MM.1S (cell line): ENCODE measurements around the gene ANKRD1.

Source experiments
- DNase-seq: peaks from one replicate; pipeline ENCODE4 v3.0.0-alpha.2; 2015
- H2AFZ ChIP-seq: fragments of 300-600 bp; sonication (generic); 2 replicates; pipeline ENCODE4 v1.6.0; 2016; ENCODE audit warnings: antibody characterized with exemption, low read length
- H3F3A ChIP-seq: fragments of 300-600 bp; sonication (generic); 2 replicates; pipeline ENCODE4 v1.6.1; 2016; ENCODE audit warnings: mild to moderate bottlenecking, antibody characterized with exemption, low read length, moderate library complexity, mixed read lengths; ENCODE audit not compliant: insufficient read depth
- H3K27ac ChIP-seq: fragments of 300-600 bp; sonication (generic); 2 replicates; pipeline ENCODE4 v1.5.1; 2016; ENCODE audit warnings: mild to moderate bottlenecking, low read length
- H3K27me3 ChIP-seq: fragments of 300-600 bp; sonication (generic); replicated peaks from 2 replicates; pipeline ENCODE4 v1.6.0; 2016; ENCODE audit warnings: low read length; ENCODE audit not compliant: insufficient read depth
- H3K36me3 ChIP-seq: fragments of 300-600 bp; sonication (generic); replicated peaks from 2 replicates; pipeline ENCODE4 v1.6.1; 2016; ENCODE audit warnings: mild to moderate bottlenecking, low read length, mixed read lengths; ENCODE audit not compliant: insufficient read depth
- H3K4me1 ChIP-seq: fragments of 300-600 bp; sonication (generic); 2 replicates; pipeline ENCODE4 v1.6.1; 2016; ENCODE audit warnings: low read length, mixed read lengths
- H3K4me2 ChIP-seq: fragments of 300-600 bp; sonication (generic); 2 replicates; pipeline ENCODE4 v1.6.0; 2016; ENCODE audit warnings: low read depth, low read length
- H3K4me3 ChIP-seq: fragments of 300-600 bp; sonication (generic); 2 replicates; pipeline ENCODE4 v1.5.1; 2016; ENCODE audit warnings: low read length, mixed read lengths
- H3K79me2 ChIP-seq: fragments of 300-600 bp; sonication (generic); 2 replicates; pipeline ENCODE4 v1.6.1; 2016; ENCODE audit warnings: mixed run types, low read length, mixed read lengths
- H3K9ac ChIP-seq: fragments of 300-600 bp; sonication (generic); 2 replicates; pipeline ENCODE4 v1.6.1; 2016; ENCODE audit warnings: low read length, mixed read lengths
- H3K9me2 ChIP-seq: fragments of 300-600 bp; sonication (generic); replicated peaks from 2 replicates; pipeline ENCODE4 v1.6.1; 2016; ENCODE audit warnings: mild to moderate bottlenecking, low read length, mixed read lengths; ENCODE audit not compliant: insufficient read depth
- H3K9me3 ChIP-seq: fragments of 300-600 bp; sonication (generic); replicated peaks from 2 replicates; pipeline ENCODE4 v1.6.1; 2016; ENCODE audit warnings: mild to moderate bottlenecking, low read length, mixed read lengths; ENCODE audit not compliant: insufficient read depth
- H4K20me1 ChIP-seq: fragments of 300-600 bp; sonication (generic); 2 replicates; pipeline ENCODE4 v1.6.1; 2016; ENCODE audit warnings: mild to moderate bottlenecking, low read length, moderate library complexity, mixed read lengths; ENCODE audit not compliant: insufficient read depth
- EZH2 ChIP-seq: fragments of 300-600 bp; sonication (generic); optimal IDR thresholded peaks from 2 replicates; pipeline ENCODE3; 2017; ENCODE audit warnings: low read depth, mild to moderate bottlenecking, antibody characterized with exemption, low read length, mixed read lengths
- EZH2phosphoT487 ChIP-seq: fragments of 300-600 bp; sonication (generic); IDR thresholded peaks from 2 replicates; pipeline ENCODE4 v1.6.1; 2018; ENCODE audit warnings: antibody characterized with exemption, low read length
- TF ChIP-seq, protein P1 (sequence below): fragments of 300-600 bp; sonication (generic); IDR thresholded peaks from 2 replicates; pipeline ENCODE4 v1.5.1; 2016; ENCODE audit warnings: antibody characterized with exemption, low read length, mixed read lengths

Gene ANKRD1

DNA sequence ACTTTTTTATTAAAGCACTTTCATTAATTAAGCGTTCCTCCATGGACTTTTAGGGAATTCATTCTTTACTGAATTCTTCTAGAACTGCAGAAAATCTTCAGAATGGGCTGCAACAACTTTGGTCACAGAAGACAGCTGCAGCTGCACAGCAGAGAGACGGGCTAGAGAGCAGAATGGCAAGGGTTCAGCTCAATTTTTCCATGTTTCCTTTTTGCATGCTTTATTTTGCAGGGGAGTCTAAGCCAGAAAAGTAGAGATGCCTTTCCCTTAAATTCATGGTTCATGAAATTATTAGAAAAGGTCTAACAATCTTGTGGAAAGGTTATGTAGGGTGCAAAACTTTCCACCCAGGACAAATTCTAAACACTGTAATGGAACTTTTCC lies 15.4 kb upstream of the ANKRD1 start:
- Histone ChIP-seq H4K20me1 (no peaks in the 10 kb centered on the region), H3K27me3 (no peaks in the 10 kb centered on the region), H3K9ac (no peak overlapping the region), H3K9me2 (no peaks in the 10 kb centered on the region), H3K27ac (no peak overlapping the region), H3K4me3 (no peak overlapping the region), H3K4me2 (no peak overlapping the region), H3K4me1 (no peaks in the 10 kb centered on the region), H2AFZ (no peak overlapping the region), H3K9me3 (no peaks in the 10 kb centered on the region), H3F3A (no peaks in the 10 kb centered on the region), H3K36me3 (no peaks in the 10 kb centered on the region), H3K79me2 (no peaks in the 10 kb centered on the region)
- DNase-seq, result no peak
- no peak for TF ChIP-seq EZH2phosphoT487
- no peak for TF ChIP-seq EZH2
- TF ChIP-seq, protein P1, sequence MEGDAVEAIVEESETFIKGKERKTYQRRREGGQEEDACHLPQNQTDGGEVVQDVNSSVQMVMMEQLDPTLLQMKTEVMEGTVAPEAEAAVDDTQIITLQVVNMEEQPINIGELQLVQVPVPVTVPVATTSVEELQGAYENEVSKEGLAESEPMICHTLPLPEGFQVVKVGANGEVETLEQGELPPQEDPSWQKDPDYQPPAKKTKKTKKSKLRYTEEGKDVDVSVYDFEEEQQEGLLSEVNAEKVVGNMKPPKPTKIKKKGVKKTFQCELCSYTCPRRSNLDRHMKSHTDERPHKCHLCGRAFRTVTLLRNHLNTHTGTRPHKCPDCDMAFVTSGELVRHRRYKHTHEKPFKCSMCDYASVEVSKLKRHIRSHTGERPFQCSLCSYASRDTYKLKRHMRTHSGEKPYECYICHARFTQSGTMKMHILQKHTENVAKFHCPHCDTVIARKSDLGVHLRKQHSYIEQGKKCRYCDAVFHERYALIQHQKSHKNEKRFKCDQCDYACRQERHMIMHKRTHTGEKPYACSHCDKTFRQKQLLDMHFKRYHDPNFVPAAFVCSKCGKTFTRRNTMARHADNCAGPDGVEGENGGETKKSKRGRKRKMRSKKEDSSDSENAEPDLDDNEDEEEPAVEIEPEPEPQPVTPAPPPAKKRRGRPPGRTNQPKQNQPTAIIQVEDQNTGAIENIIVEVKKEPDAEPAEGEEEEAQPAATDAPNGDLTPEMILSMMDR, result no peak

DNA sequence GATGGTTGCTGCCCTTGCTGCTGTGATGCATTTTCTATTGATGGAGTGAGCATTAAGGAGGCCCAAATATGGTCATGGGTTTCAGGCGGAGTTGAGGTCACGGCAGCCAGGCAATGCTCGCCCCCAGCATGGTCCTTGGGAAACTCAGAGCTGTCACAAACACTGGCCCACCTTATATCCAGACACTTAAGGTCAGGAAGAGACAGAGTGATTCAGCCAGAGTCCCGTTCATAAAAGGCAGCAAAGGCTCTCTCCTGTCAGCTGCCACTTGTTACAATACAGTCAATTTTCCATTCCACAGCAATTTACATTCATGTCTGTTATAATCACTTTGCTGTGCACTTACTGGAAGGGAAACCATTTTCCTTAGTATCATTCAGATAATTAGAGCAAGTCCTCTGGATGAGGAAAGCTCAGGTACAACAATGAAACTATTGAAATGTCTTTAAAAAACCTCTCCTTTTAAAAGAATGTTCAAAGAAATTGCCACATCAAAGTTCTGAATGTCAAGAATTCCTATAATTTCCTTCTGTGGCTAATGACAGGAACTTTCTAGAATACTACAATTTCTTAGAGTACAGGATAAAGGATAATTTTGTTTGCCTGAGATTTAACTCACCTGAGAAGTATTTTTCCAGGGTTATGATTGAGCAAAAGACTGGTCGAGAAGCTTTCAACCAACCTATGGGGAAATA lies 14.8 kb upstream of the ANKRD1 start:
- TF ChIP-seq EZH2phosphoT487 (no peak), EZH2 (no peak)
- TF ChIP-seq, protein P1, result no peak
- Histone ChIP-seq H3K9ac (no peak overlapping the region), H3K4me1 (no peaks in the 10 kb centered on the region), H3F3A (no peaks in the 10 kb centered on the region), H3K79me2 (no peaks in the 10 kb centered on the region), H3K4me3 (no peak overlapping the region), H3K9me3 (no peaks in the 10 kb centered on the region), H2AFZ (no peak overlapping the region), H3K36me3 (no peaks in the 10 kb centered on the region), H3K27ac (no peak overlapping the region), H4K20me1 (no peaks in the 10 kb centered on the region), H3K9me2 (no peaks in the 10 kb centered on the region), H3K27me3 (no peaks in the 10 kb centered on the region), H3K4me2 (no peak overlapping the region)
- DNase-seq, result no peak

DNA sequence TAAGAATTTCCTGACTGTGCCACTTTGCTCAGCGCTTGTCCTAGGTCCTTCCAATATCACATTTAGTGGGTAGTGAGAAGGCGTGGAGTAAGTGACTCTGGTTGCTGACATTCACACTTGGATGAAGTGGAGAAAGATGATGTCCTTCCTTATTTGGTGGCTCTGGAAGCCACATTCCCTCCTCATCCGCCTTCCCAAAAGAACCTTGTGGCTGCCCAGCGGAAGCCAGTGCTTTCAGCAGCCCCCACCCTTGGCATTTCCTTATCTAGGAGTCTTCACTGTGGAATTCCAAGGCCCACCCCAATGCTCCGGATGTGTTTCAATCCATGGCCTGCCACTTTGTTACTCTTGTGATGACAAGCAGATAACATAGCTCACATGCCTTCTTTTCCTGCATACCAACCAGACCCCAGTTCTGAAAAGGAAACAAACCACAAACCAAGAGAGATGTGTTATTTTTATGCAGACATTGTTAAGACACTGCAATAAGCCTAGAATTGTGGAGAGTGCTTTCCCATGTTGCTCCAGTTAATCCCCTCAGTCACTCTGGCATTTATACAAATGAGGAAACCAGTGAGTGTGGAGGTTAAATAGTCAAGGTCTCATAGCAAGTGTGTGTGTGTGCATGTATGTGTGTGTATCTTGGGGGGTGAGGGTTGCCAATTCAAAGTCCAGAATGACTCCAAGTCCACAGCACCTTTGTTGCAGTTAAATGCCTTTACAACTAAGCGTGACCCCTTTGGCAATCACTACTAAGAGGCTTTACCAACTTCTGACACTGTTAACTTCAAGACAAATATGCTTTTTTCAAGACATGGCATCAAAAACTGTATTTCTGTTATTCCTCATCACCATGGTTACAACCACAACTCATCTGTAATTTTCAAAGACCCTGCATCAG lies 10.3 kb upstream of the ANKRD1 start:
- Histone ChIP-seq H3K4me2 (no peak overlapping the region), H3K9me3 (no peaks in the 10 kb centered on the region), H3F3A (no peaks in the 10 kb centered on the region), H2AFZ (no peak overlapping the region), H3K27me3 (no peaks in the 10 kb centered on the region), H3K4me3 (no peak overlapping the region), H3K9ac (no peak overlapping the region), H3K79me2 (no peaks in the 10 kb centered on the region), H3K27ac (no peak overlapping the region), H3K9me2 (no peaks in the 10 kb centered on the region), H3K36me3 (no peaks in the 10 kb centered on the region), H3K4me1 (no peaks in the 10 kb centered on the region), H4K20me1 (no peaks in the 10 kb centered on the region)
- TF ChIP-seq EZH2phosphoT487 (no peak), EZH2 (no peak)
- TF ChIP-seq, protein P1, result no peak
- DNase-seq, result no peak
